GM19395 (cell line): ENCODE data around the gene CLEC4G.

Experiments used
- ATAC-seq: cut with Tn5 transposase; IDR thresholded peaks from one replicate; pipeline ENCODE4 v1.9.1; 2021; ENCODE audit warnings: mild to moderate bottlenecking, moderate library complexity; ENCODE audit not compliant: unreplicated experiment

Gene CLEC4G

DNA sequence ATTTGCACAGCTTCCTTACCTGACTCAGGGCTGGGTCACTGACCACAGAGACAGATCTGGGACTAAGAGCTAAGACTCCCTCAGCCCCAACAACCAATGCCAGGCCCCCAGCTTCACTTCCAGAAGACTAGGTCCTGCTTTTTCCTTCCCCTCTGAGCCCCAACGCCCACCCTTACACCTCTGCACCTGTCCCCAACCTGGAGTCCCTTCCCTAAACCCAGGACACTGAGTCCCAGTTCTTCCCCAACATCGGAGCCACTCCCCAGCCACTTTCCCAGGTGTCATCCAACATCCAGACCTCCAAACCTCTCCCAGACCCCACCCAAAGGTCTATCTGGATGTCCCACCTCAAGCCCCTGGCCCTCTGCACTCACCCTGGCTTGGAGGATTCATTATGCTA, 32.9 kb downstream of the CLEC4G start:
- ATAC-seq: no peak

GRCh38 chr19:7698583-7698982, 33.3 kb downstream of the CLEC4G start:
- no peak for ATAC-seq

- no peak for ATAC-seq
These were observed 34.1 kb downstream of the CLEC4G start for GRCh38 chr19:7697721-7698287.

DNA sequence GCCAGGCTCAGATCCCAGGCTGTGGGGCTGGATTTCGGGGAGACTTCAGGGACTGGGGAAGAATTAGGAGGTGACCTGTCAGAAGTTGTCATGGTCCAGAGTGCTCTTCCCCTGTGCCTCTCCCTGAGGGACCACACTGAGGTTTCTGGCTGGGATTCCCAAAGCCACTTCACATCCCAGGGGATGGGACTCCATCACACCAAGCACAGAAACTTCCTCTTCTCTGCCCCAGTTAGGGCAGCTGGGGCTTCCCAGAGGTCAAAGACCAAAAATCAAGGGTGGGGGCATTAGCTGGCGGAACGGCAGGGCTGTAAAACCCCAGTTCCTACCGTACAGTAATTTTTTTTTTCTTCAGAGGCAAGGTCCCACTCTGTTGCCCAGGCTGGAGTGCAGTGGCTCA, 37.4 kb downstream of the CLEC4G start:
- ATAC-seq: no peak

DNA sequence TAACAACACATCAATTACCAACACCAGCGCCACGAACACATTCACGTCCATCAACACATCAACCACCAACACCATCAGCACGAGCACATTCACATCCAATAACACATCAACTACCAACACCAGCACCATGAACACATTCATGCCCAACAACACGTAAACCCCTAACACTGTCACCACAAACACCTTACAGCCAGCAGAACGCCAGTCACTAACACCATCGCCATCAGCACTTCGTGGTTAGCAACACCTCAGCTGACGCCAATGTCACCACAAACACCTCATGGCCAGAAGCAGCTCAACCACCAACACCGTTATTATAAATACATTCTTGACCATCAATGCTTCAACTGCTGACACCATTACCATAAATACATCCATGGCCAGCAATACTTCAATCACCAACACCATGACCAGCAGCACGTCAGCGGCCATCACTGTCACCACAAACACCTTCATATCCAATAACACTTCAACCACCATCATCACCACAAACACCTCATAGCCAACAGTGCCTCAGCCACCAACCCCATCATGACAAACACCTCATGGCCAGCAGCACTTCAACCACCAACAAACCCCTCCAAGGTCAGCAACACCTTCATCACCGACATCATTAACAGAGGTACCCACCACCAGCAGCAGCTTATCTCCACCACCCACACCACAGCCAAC, 39.4 kb downstream of the CLEC4G start:
- no peak for ATAC-seq

GRCh38 chr19:7691497-7691896, 40.4 kb downstream of the CLEC4G start:
- ATAC-seq: no peak

DNA sequence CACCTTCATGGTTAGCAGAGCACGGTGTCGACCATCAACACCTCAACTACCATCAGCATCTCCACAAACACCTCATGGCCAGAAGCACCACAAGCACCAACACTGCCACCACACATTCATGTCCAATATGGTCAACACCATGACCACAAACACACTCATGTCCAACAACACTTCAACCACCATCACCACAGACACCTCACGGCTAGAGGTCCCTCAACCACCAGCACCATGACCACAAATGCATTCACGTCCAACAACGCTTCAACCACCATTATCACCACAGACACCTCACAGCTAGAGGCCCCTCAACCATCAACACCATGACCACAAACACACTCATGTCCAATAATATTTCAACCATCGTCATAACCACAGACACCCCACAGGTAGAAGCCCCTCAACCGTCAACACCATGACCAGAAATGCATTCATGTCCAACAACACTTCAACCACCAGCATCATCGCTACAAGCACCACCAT, 41.1 kb downstream of the CLEC4G start:
- ATAC-seq: no peak

DNA sequence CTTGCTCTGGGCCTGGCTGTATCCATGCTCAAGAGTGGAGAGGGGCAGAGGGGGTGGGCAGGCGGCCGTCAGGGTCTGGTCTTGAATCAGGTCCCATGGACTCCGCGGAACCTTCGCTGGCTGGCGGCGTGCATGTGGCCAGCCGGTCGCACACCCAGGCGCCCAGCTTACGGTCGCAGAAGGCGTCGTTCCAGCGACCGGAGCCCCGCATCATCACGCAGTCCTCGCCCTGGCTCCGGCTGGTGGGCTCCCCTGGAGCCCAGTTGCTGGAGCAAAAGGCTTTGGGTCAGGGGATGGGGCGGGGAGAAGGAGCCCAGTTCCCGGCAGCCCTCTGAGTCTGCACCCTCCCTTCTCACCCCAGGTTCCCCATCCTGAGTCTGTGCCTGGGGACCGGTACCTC, 42.7 kb downstream of the CLEC4G start:
- ATAC-seq: no peak

DNA sequence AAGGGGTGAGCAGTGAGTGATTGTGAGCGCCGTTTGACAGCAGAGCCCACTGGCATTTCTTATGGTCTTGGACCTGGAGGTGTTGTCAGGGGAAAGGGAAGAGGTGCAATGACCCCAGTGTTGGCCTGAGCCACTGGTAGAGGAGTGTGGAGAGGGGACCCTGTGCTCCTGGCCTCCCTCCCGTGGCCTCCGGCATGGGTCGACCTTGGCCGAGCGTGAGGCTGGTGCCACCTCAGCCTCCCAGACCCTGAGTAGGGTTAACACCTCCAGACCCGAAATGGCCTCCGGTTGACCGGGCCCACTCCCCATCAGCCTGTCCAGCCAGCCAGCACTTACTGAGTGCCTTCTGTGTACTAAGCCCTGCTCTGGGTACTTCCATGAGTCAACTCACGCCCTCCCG, 44.7 kb downstream of the CLEC4G start:
- ATAC-seq: no peak

DNA sequence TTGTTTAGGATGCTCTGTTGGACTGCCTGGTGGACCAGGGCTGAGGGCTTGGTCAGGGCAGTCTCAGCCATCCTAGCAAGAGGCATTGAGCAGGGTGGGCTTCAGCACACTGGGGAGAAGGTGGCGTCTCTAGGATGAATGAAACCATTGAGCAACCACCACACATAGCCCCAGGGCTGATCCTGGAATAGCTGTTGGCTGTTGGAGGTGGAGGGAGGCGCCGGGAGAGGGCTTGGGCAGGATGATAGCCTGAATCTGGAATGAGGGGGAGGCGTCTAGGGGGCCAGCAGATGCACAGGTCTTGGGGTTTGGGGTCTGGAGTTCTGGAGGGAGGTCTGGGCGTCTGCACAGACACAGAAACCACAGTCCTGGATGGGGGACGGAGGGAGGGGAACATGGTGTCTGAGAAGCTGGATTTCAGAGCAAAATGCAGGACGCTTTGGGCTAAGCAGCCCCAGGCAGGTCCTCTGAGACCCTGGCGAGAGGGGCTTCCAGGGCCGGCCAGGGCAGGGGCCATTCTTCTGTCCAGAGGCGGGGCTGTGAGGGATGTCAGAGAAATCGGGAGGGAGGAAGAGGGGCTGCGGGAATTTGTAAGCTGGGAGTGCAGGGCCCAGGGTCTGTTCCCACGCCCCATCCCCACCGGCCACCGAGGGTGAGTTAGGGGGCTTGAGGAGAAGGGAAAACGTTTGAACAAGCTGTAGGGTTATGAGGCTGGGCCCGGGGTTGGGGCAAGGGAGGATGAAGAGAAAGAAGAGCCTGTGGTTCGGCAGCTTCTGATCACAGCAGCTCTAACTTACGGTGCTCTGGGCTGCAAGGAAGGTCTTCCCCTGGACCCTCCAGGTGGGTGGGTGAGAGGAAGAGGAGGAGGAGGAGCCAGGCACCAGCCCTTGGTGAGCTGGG, 46.1 kb downstream of the CLEC4G start:
- ATAC-seq: no peak

GRCh38 chr19:7682175-7682855, 49.6 kb downstream of the CLEC4G start:
- ATAC-seq: no peak

GRCh38 chr19:7681340-7682174, 50.4 kb downstream of the CLEC4G start:
- ATAC-seq: no peak

GRCh38 chr19:7680606-7681339, 51.1 kb downstream of the CLEC4G start, which contains the start of gene TRAPPC5:
Gene TRAPPC5, plus strand, starts transcription at chr19:7680833. Its CDS starts 1,421 bp downstream, at chr19:7682254.
- peak; percentile 48 for ATAC-seq

- ATAC-seq: peak; percentile 6
These were observed 51.9 kb downstream of the CLEC4G start for GRCh38 chr19:7679771-7680605.

GRCh38 chr19:7678971-7679751, 52.7 kb downstream of the CLEC4G start:
- no peak for ATAC-seq
